Activated CD4-positive, alpha-beta T cell treated with anti-CD3 and anti-CD28 coated beads, Interleukin-2, amount 50 U/mL, for 16 hours (primary cell): ENCODE measurements around the gene CCBE1.
"Not testable (repeated sequence)": the region's sequence is repeated elsewhere in the genome, so short reads cannot be mapped to it uniquely, and the experiment has no call there.

Experiments
- DNase-seq: peaks from one replicate; pipeline ENCODE4 v3.0.0-alpha.2; 2020

CCBE1 gene

GRCh38 chr18:59675346-59675745 is 21.9 kb downstream of the CCBE1 start:
- DNase-seq, result no peak

- DNase-seq, result no peak
Observed at GRCh38 chr18:59674903-59675270, 22.3 kb downstream of the CCBE1 start.

GRCh38 chr18:59674186-59674902 is 22.9 kb downstream of the CCBE1 start:
- no peak for DNase-seq

- DNase-seq, result no peak
Observed at GRCh38 chr18:59672235-59672711, 24.9 kb downstream of the CCBE1 start.

GRCh38 chr18:59671551-59671950 is 25.7 kb downstream of the CCBE1 start:
- DNase-seq, result no peak

- DNase-seq, result no peak
Observed at GRCh38 chr18:59669872-59670657, 27.2 kb downstream of the CCBE1 start.

GRCh38 chr18:59667488-59667887 is 29.7 kb downstream of the CCBE1 start:
- no peak for DNase-seq

- not testable (repeated sequence) for DNase-seq
Observed at GRCh38 chr18:59666007-59666402, 31.2 kb downstream of the CCBE1 start.

- DNase-seq, result no peak
Observed at GRCh38 chr18:59665057-59666006, 31.9 kb downstream of the CCBE1 start.

GRCh38 chr18:59664329-59664728 is 32.9 kb downstream of the CCBE1 start:
- DNase-seq, result no peak

- DNase-seq, result no peak
Observed at GRCh38 chr18:59663096-59663495, 34.1 kb downstream of the CCBE1 start.

GRCh38 chr18:59661891-59662701 is 35.1 kb downstream of the CCBE1 start:
- no peak for DNase-seq

- no peak for DNase-seq
Observed at GRCh38 chr18:59660786-59661743, 36.2 kb downstream of the CCBE1 start.

GRCh38 chr18:59660366-59660765 is 36.9 kb downstream of the CCBE1 start:
- DNase-seq, result no peak

GRCh38 chr18:59659508-59660170 is 37.6 kb downstream of the CCBE1 start:
- DNase-seq, result no peak

- no peak for DNase-seq
Observed at GRCh38 chr18:59658941-59659340, 38.3 kb downstream of the CCBE1 start.

- DNase-seq, result no peak
Observed at GRCh38 chr18:59657012-59657411, 40.2 kb downstream of the CCBE1 start.

GRCh38 chr18:59656373-59656887 is 40.8 kb downstream of the CCBE1 start:
- DNase-seq, result no peak

- no peak for DNase-seq
Observed at GRCh38 chr18:59655676-59656075, 41.5 kb downstream of the CCBE1 start.

GRCh38 chr18:59651071-59651470 is 46.2 kb downstream of the CCBE1 start:
- DNase-seq, result no peak
